Transverse colon (tissue), 4 donors: ENCODE results near the gene TTYH1.

ENCODE experiments used
- CTCF ChIP-seq, 5 experiments: fragments of 200-600 bp in 3 of 5; fragments of 450-650 bp in 2 of 5; sonication (generic) in 3 of 5; IDR thresholded peaks; 1 replicate in 2 of 5; 2 replicates in 3 of 5; pipeline ENCODE4 v1.5.1; 2016 to 2017; ENCODE audit warnings: antibody characterized with exemption in 5 of 5, inconsistent platforms in 3 of 5, mild to moderate bottlenecking in 2 of 5, moderate library complexity in 1 of 5
- EP300 ChIP-seq: sonication (generic); formaldehyde crosslinking; IDR thresholded peaks from one replicate; pipeline ENCODE4 v1.6.1; 2017; ENCODE audit warnings: antibody characterized with exemption, low read depth
- POLR2A ChIP-seq: fragments of 450-650 bp; IDR thresholded peaks from one replicate; pipeline ENCODE4 v1.6.1; 2016; ENCODE audit warnings: antibody characterized with exemption, mild to moderate bottlenecking, moderate library complexity
- POLR2AphosphoS5 ChIP-seq, 3 donors: sonication (generic); formaldehyde crosslinking; IDR thresholded peaks; one replicate each; pipeline ENCODE4 v1.6.1; 2016; ENCODE audit warnings: antibody characterized with exemption in 3 of 3

GRCh38 chr19:54422136-54422535, 6.9 kb downstream of the TTYH1 start:
- no peak for TF ChIP-seq CTCF (IDR thresholded peaks at IDR 0.05)
- no peak for TF ChIP-seq POLR2AphosphoS5 (IDR thresholded peaks at IDR 0.05)
- no peak for TF ChIP-seq POLR2A
- no peak for TF ChIP-seq EP300
